ENCODE results near the gene PITPNM3. TPM values are rescaled to one million over a fixed set of nuclear protein-coding genes. Genes with fewer than 3 reads are reported as not detected.

The PITPNM3 gene
- total and polyA plus RNA-seq, 2 of the 8 experiments (the other 6 are each of a cell fraction or from before 2014, with no cell fraction given): 1.7 to 3.1 TPM

DNA sequence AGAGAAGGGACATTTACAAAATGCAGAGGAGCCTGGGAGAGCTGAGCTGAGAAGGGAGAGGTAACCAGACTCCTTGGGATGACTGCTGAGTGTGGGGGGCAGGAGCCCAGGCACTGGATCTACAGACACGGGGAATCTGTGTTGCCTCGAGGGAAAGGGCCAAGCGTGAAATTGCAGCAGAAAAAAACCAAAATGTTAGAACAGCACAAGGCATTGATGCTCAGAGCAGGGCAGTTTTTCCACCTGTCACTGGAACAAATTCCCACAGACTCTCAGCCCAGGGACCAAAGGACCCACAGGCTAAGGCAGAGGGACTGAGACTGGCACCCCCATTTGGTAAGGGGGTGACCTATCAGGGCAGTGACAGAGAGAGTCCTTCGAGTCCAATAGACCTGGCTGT is 2.0 kb downstream of the PITPNM3 start:
- H3K27ac ChIP-seq (ENCODE audit: low read depth, low read length): no peak overlapping the region
- no peak overlapping the region for H3K9ac ChIP-seq (replicated peaks in 1 of 4; ENCODE audit: extremely low read depth in 1 of 4, low read depth in 3 of 4, low read length in 3 of 4)
- no peaks in the 10 kb centered on the region for H3K36me3 ChIP-seq (ENCODE audit: control insufficient read depth in 2 of 4, insufficient read depth in 4 of 4, low read length in 3 of 4)
- H2BK120ac ChIP-seq (replicated peaks; ENCODE audit: low read depth, low read length): no peak overlapping the region
- H3K79me2 ChIP-seq (ENCODE audit: control insufficient read depth in 1 of 2, insufficient read depth in 2 of 2, low read length in 2 of 2): no peaks in the 10 kb centered on the region
- no peak overlapping the region for H2BK5ac ChIP-seq (ENCODE audit: low read depth, low read length)
- no peak for DNase-seq (ENCODE audit: low read depth in 1 of 2, low spot score in 2 of 2)
- no peak overlapping the region for H4K8ac ChIP-seq (ENCODE audit: extremely low read depth, insufficient read depth, low read length)
- no peak overlapping the region for H3K56ac ChIP-seq (replicated peaks; ENCODE audit: insufficient read length, low read depth, low read length)
- H3K9me3 ChIP-seq (ENCODE audit: insufficient read depth in 2 of 2, low read depth in 1 of 2, low read length in 1 of 2): no peaks in the 10 kb centered on the region
- FAIRE-seq: no peak
- H3K23ac ChIP-seq (ENCODE audit: insufficient read length): no peak overlapping the region
- no peak overlapping the region for H2AK5ac ChIP-seq (ENCODE audit: low read depth, low read length)
- H4K20me1 ChIP-seq (replicated peaks in 1 of 2; ENCODE audit: control insufficient read depth in 1 of 2, insufficient read depth in 2 of 2, low read length in 2 of 2): peaks cover 0 to 5% of the 10 kb centered on the region in 2 experiments
- H2BK15ac ChIP-seq (ENCODE audit: low read length): 0 out of 2 replicates have a peak overlapping the region, but pooled peaks have one; percentile 32
- peak overlapping the region in 1 of 2 experiments; percentile 83; a peak in 1 of 4 replicates for H3K4me2 ChIP-seq (ENCODE audit: insufficient read depth in 1 of 2, low read depth in 2 of 2, low read length in 2 of 2)
- CTCF ChIA-PET (ENCODE audit: partially characterized antibody): interaction anchor here (0.7 to 2.7 kb wide), 10 partner anchors 25 to 904 kb away, joined by 3 to 10 read pairs (median 4); no protein-coding TSS in a partner anchor
- H3K14ac ChIP-seq (ENCODE audit: insufficient read length): no peak overlapping the region
- peaks cover 4 to 19% (median 12%) of the 10 kb centered on the region in 4 experiments for H3K4me1 ChIP-seq (replicated peaks in 1 of 4; ENCODE audit: control insufficient read depth in 3 of 4, insufficient read depth in 4 of 4, low read length in 3 of 4)
- WGBS, 2 experiments (ENCODE audit: extremely low coverage in 1 of 2, insufficient coverage in 1 of 2, insufficient read length in 1 of 2, insufficient replicate concordance in 2 of 2, low coverage in 1 of 2, low lambda C conversion rate in 2 of 2, missing lambda C conversion rate in 1 of 2): 91% methylated on average over 2 of the region's 4 CpGs; no CpG with 5 or more reads in 1 of the 2 experiments
- H2AFZ ChIP-seq (ENCODE audit: low read length): no peak overlapping the region
- no peaks in the 10 kb centered on the region for H3K79me1 ChIP-seq (ENCODE audit: low read depth, low read length)
- TF ChIP-seq, protein P1, sequence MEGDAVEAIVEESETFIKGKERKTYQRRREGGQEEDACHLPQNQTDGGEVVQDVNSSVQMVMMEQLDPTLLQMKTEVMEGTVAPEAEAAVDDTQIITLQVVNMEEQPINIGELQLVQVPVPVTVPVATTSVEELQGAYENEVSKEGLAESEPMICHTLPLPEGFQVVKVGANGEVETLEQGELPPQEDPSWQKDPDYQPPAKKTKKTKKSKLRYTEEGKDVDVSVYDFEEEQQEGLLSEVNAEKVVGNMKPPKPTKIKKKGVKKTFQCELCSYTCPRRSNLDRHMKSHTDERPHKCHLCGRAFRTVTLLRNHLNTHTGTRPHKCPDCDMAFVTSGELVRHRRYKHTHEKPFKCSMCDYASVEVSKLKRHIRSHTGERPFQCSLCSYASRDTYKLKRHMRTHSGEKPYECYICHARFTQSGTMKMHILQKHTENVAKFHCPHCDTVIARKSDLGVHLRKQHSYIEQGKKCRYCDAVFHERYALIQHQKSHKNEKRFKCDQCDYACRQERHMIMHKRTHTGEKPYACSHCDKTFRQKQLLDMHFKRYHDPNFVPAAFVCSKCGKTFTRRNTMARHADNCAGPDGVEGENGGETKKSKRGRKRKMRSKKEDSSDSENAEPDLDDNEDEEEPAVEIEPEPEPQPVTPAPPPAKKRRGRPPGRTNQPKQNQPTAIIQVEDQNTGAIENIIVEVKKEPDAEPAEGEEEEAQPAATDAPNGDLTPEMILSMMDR (IDR thresholded peaks at IDR 0.05; ENCODE audit: control extremely low read depth in 1 of 3, insufficient read depth in 1 of 3, low read depth in 1 of 3, low read length in 3 of 3): no peak
- no peak for TF ChIP-seq GTF2F1 (IDR thresholded peaks at IDR 0.05; ENCODE audit: borderline replicate concordance, low read depth, low read length)
- no peak for TF ChIP-seq TAF7 (optimal IDR thresholded peaks at IDR 0.05; ENCODE audit: borderline replicate concordance, low read depth, low read length)
- no peak for TF ChIP-seq JUN (IDR thresholded peaks at IDR 0.05; ENCODE audit: low read depth, low read length)
- no peak for TF ChIP-seq CTBP2 (IDR thresholded peaks at IDR 0.05; ENCODE audit: borderline replicate concordance, insufficient read depth, insufficient read length, low read length)
- TF ChIP-seq POLR2AphosphoS5 (IDR thresholded peaks at IDR 0.05; ENCODE audit: low read depth, low read length): no peak
- no peak for TF ChIP-seq EP300 (IDR thresholded peaks at IDR 0.05; ENCODE audit: borderline replicate concordance in 1 of 2, low read depth in 2 of 2, low read length in 2 of 2)
- TF ChIP-seq SP4 (IDR thresholded peaks at IDR 0.05; ENCODE audit: low read length): no peak
- no peak overlapping the region for H2BK12ac ChIP-seq (ENCODE audit: low read depth, low read length)
- peaks cover 14% of the 10 kb centered on the region; the same call in 1 of the 2 replicates for H3K23me2 ChIP-seq (ENCODE audit: low read depth, low read length)
- no peak overlapping the region for H2BK20ac ChIP-seq (ENCODE audit: low read length)
- H4K5ac ChIP-seq (ENCODE audit: insufficient read length, low read depth, low read length): no peak overlapping the region
- POLR2A ChIA-PET (ENCODE audit: partially characterized antibody): interaction anchor here (1.3 kb wide), 1 partner anchor 63 kb away, joined by 6 read pairs; no protein-coding TSS in a partner anchor
- no peak overlapping the region for H4K91ac ChIP-seq (replicated peaks; ENCODE audit: insufficient read length, low read length)
- peaks cover 14 to 42% (median 34%) of the 10 kb centered on the region in 4 experiments for H3K27me3 ChIP-seq (replicated peaks in 1 of 4; ENCODE audit: control insufficient read depth in 3 of 4, extremely low read depth in 1 of 4, insufficient read depth in 3 of 4, low read length in 3 of 4)
- no peak overlapping the region for H3K4ac ChIP-seq (replicated peaks; ENCODE audit: insufficient read length, low read depth, low read length)
- H3K18ac ChIP-seq (ENCODE audit: extremely low read depth, low read length): no peak overlapping the region
- no peak overlapping the region for H3K4me3 ChIP-seq (ENCODE audit: extremely low read depth in 1 of 4, insufficient read depth in 2 of 4, low read depth in 3 of 4, low read length in 4 of 4)
